Endothelial cell of umbilical vein (primary cell): Measurements from ENCODE around the gene KRT1. TPM values are rescaled to one million over a fixed set of nuclear protein-coding genes. Genes with fewer than 3 reads are reported as not detected.

Source experiments
- BruUV-seq: library from RNA; stranded (reverse); fragments of 400-500 nt; replicated peaks from 2 replicates; lab custom pipeline; 2021; lab: Mats Ljungman, UMichigan
- CTCF ChIA-PET: fragments of 300-600, 350-600 bp; sonication (Branson Sonifier 250); formaldehyde crosslinking; loops from one replicate; lab custom pipeline; 2021; ENCODE audit warnings: antibody characterized with exemption, inconsistent platforms; lab: Charles Lee
- POLR2A ChIA-PET: fragments of 300-600, 350-600 bp; sonication (Branson Sonifier 250); formaldehyde crosslinking; loops from one replicate; lab custom pipeline; 2021; ENCODE audit warnings: antibody characterized with exemption, inconsistent platforms; lab: Charles Lee
- DNase-seq: peaks from one replicate; pipeline ENCODE4 v3.0.0-alpha.2; 2011; ENCODE audit warnings: low read depth, low spot score
- FAIRE-seq: peaks from 2 replicates; lab custom pipeline; 2011; peaks lifted over from hg19 to GRCh38; lab: Jason Lieb, UNC
- H2AFZ ChIP-seq: 2 replicates; pipeline ENCODE4 v1.6.0; 2012; ENCODE audit warnings: low read depth, low read length, control low read depth, inconsistent platforms
- H3K27ac ChIP-seq: 2 replicates; pipeline ENCODE4 v1.5.1; 2011; ENCODE audit warnings: low read depth, mild to moderate bottlenecking, control low read depth, low read length, moderate library complexity; ENCODE audit not compliant: insufficient read depth
- H3K27me3 ChIP-seq, 2 experiments: 2 replicates each; pipeline versions ENCODE4 v1.6.0 to v1.6.1; 2011; ENCODE audit warnings: low read length in 2 of 2, mixed read lengths in 1 of 2; ENCODE audit not compliant: control insufficient read depth in 2 of 2, insufficient read depth in 2 of 2
- H3K36me3 ChIP-seq, 2 experiments: 2 replicates in 1 of 2; 3 replicates in 1 of 2; pipeline ENCODE4 v1.5.1; 2011; ENCODE audit warnings: low read length in 2 of 2, mild to moderate bottlenecking in 1 of 2, moderate library complexity in 1 of 2; ENCODE audit not compliant: control insufficient read depth in 2 of 2, insufficient read depth in 2 of 2; ENCODE audit errors: extremely low read depth in 1 of 2
- H3K4me1 ChIP-seq: 3 replicates; pipeline ENCODE4 v1.5.1; 2011; ENCODE audit warnings: mild to moderate bottlenecking, low read length; ENCODE audit not compliant: control insufficient read depth, insufficient read depth; ENCODE audit errors: extremely low read depth
- H3K4me2 ChIP-seq: 2 replicates; pipeline ENCODE4 v1.6.1; 2011; ENCODE audit warnings: low read length, control low read depth, mixed read lengths; ENCODE audit not compliant: insufficient read depth
- H3K4me3 ChIP-seq, 3 experiments: fragments of 200-600 bp in 1 of 3; sonication (generic), shearing (Covaris generic) in 1 of 3; replicated peaks in 1 of 3; 2 replicates each; pipeline ENCODE4 v1.5.1; 2011 to 2016; ENCODE audit warnings: control low read depth in 3 of 3, low read length in 3 of 3, mild to moderate bottlenecking in 2 of 3, inconsistent platforms in 1 of 3, low read depth in 1 of 3, moderate library complexity in 1 of 3; ENCODE audit not compliant: insufficient read depth in 1 of 3
- H3K79me2 ChIP-seq: 2 replicates; pipeline ENCODE4 v1.6.0; 2012; ENCODE audit warnings: low read length, inconsistent platforms; ENCODE audit not compliant: control insufficient read depth, insufficient read depth
- H3K9ac ChIP-seq: replicated peaks from 2 replicates; pipeline ENCODE3; 2011; ENCODE audit warnings: low read length, control low read depth; ENCODE audit not compliant: insufficient read depth; ENCODE audit errors: extremely low read depth
- H3K9me1 ChIP-seq: replicated peaks from 3 replicates; pipeline ENCODE4 v1.6.0; 2011; ENCODE audit warnings: mild to moderate bottlenecking, low read length; ENCODE audit not compliant: control insufficient read depth, insufficient read depth; ENCODE audit errors: extremely low read depth
- H3K9me3 ChIP-seq: replicated peaks from 2 replicates; pipeline ENCODE4 v1.5.1; 2012; ENCODE audit warnings: low read length, inconsistent platforms; ENCODE audit not compliant: control insufficient read depth, insufficient read depth
- H4K20me1 ChIP-seq: replicated peaks from 2 replicates; pipeline ENCODE3; 2011; ENCODE audit warnings: mild to moderate bottlenecking, low read length; ENCODE audit not compliant: control insufficient read depth, insufficient read depth; ENCODE audit errors: extremely low read depth
- EZH2 ChIP-seq: IDR thresholded peaks from 2 replicates; pipeline ENCODE4 v1.6.1; 2012; ENCODE audit warnings: borderline replicate concordance, low read depth, mild to moderate bottlenecking, moderate library complexity, low read length, inconsistent platforms; ENCODE audit not compliant: severe bottlenecking
- FOS ChIP-seq: IDR thresholded peaks from 2 replicates; pipeline ENCODE4 v1.6.1; 2011; ENCODE audit warnings: mild to moderate bottlenecking, low read length, moderate library complexity, borderline replicate concordance; ENCODE audit not compliant: insufficient read depth
- GATA2 ChIP-seq: IDR thresholded peaks from 2 replicates; pipeline ENCODE4 v1.7.0; 2011; ENCODE audit warnings: low read depth, mild to moderate bottlenecking, moderate library complexity, mixed read lengths, low read length; ENCODE audit not compliant: insufficient read length, insufficient read depth
- JUN ChIP-seq: IDR thresholded peaks from 2 replicates; pipeline ENCODE4 v1.6.1; 2011; ENCODE audit warnings: borderline replicate concordance, low read depth; ENCODE audit not compliant: insufficient read length, insufficient read depth
- MYC ChIP-seq: IDR thresholded peaks from one replicate; pipeline ENCODE4 v1.6.1; 2011; ENCODE audit warnings: mild to moderate bottlenecking, low read depth, low read length
- POLR2A ChIP-seq: IDR thresholded peaks from 2 replicates; pipeline ENCODE4 v1.6.1; 2012; ENCODE audit warnings: low read depth, mild to moderate bottlenecking, control low read depth, low read length
- POLR2AphosphoS5 ChIP-seq: IDR thresholded peaks from 2 replicates; pipeline ENCODE4 v1.6.1; 2012; ENCODE audit warnings: low read depth, mild to moderate bottlenecking, control low read depth, low read length, moderate library complexity; ENCODE audit not compliant: insufficient read depth
- dilution Hi-C: fragments of 300-500 bp; cut with MboI; formaldehyde crosslinking; loops from one replicate; pipeline ENCODE4 v1.15.0; 2019; ENCODE audit warnings: low sequenced_read_pairs; ENCODE audit not compliant: extremely low pct_ligation_motif_present
- intact Hi-C: fragments of 100-400 bp; cut with micrococcal nuclease; formaldehyde crosslinking; loops from one replicate; pipeline ENCODE4 v1.10.0; 2022
- polyA plus RNA-seq, 4 experiments: library from polyadenylated mRNA; depleted of rRNA in 3 of 4; stranded (reverse) in 3 of 4; unstranded in 1 of 4; fragments of >200 nt; gene quantifications; 2 replicates each; pipeline versions ENCODE4 v1.2.1 to v1.2.3, GENCODE V29; 2011 to 2012; ENCODE audit warnings: missing spikeins in 1 of 4
- total RNA-seq: library from RNA; stranded (reverse); gene quantifications from 2 replicates; pipeline ENCODE4 v1.2.3, GENCODE V29; 2021
- TF ChIP-seq, protein P1 (sequence below), 2 donors: IDR thresholded peaks; 1 replicate in 1 of 2; 2 replicates in 1 of 2; pipeline ENCODE4 v1.5.1; 2011; ENCODE audit warnings: low read length in 2 of 2, mild to moderate bottlenecking in 2 of 2, moderate library complexity in 2 of 2, control low read depth in 1 of 2, inconsistent platforms in 1 of 2, low read depth in 1 of 2; ENCODE audit not compliant: insufficient read depth in 1 of 2; ENCODE audit errors: extremely low read depth in 1 of 2
- TF ChIP-seq, protein P2 (sequence below): IDR thresholded peaks from 2 replicates; pipeline ENCODE4 v1.6.1; 2011; ENCODE audit not compliant: insufficient read depth, insufficient read length

The KRT1 gene
- total and polyA plus RNA-seq, 2 donors (not counting 3 experiments of a cell fraction or from before 2014, with no cell fraction given) = not detected

DNA sequence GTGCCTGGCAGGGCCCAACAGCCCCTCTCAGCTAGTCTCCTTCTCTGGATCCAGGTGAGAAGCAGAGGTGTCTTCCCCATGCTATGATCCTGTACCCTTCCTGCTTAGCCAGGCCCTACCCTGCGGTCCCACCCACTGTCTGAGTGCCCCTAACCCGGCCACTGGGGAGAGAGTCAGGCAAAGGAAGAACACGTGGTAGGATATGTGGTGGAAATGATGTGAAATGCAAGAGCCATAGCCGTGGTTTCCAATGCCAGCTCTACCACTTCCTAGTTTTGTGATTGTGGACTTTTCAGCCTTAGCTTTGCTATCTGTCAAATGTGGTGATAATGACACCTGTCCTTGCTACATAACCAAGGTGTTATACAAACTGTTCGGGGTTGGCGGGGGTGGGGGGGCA, 44.0 kb downstream of the KRT1 start:
- H3K4me2 ChIP-seq = no peak overlapping the region
- ChIA-PET CTCF (no interaction called here), POLR2A (no interaction called here)
- no peaks in the 10 kb centered on the region for H4K20me1 ChIP-seq
- H3K27me3 ChIP-seq = peaks cover 12 to 23% of the 10 kb centered on the region in 2 experiments
- no TSS peak for BruUV-seq
- dilution Hi-C loops = no loop called here
- no peak overlapping the region for H2AFZ ChIP-seq
- no peak overlapping the region for H3K27ac ChIP-seq
- no peaks in the 10 kb centered on the region for H3K36me3 ChIP-seq
- H3K4me3 ChIP-seq = no peak overlapping the region
- no peaks in the 10 kb centered on the region for H3K9me1 ChIP-seq
- no peaks in the 10 kb centered on the region for H3K9me3 ChIP-seq
- intact Hi-C loops = no loop called here
- no peak for FAIRE-seq
- no peaks in the 10 kb centered on the region for H3K79me2 ChIP-seq
- no peak for DNase-seq
- TF ChIP-seq POLR2A = no peak
- TF ChIP-seq, protein P1, sequence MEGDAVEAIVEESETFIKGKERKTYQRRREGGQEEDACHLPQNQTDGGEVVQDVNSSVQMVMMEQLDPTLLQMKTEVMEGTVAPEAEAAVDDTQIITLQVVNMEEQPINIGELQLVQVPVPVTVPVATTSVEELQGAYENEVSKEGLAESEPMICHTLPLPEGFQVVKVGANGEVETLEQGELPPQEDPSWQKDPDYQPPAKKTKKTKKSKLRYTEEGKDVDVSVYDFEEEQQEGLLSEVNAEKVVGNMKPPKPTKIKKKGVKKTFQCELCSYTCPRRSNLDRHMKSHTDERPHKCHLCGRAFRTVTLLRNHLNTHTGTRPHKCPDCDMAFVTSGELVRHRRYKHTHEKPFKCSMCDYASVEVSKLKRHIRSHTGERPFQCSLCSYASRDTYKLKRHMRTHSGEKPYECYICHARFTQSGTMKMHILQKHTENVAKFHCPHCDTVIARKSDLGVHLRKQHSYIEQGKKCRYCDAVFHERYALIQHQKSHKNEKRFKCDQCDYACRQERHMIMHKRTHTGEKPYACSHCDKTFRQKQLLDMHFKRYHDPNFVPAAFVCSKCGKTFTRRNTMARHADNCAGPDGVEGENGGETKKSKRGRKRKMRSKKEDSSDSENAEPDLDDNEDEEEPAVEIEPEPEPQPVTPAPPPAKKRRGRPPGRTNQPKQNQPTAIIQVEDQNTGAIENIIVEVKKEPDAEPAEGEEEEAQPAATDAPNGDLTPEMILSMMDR (IDR thresholded peaks at IDR 0.05; ENCODE audit: extremely low read depth in 1 of 2, insufficient read depth in 1 of 2, low read depth in 1 of 2, low read length in 2 of 2) = no peak
- no peak for TF ChIP-seq GATA2
- no peak for TF ChIP-seq JUN
- TF ChIP-seq POLR2AphosphoS5 = no peak
- no peaks in the 10 kb centered on the region for H3K4me1 ChIP-seq
- no peak overlapping the region for H3K9ac ChIP-seq

DNA sequence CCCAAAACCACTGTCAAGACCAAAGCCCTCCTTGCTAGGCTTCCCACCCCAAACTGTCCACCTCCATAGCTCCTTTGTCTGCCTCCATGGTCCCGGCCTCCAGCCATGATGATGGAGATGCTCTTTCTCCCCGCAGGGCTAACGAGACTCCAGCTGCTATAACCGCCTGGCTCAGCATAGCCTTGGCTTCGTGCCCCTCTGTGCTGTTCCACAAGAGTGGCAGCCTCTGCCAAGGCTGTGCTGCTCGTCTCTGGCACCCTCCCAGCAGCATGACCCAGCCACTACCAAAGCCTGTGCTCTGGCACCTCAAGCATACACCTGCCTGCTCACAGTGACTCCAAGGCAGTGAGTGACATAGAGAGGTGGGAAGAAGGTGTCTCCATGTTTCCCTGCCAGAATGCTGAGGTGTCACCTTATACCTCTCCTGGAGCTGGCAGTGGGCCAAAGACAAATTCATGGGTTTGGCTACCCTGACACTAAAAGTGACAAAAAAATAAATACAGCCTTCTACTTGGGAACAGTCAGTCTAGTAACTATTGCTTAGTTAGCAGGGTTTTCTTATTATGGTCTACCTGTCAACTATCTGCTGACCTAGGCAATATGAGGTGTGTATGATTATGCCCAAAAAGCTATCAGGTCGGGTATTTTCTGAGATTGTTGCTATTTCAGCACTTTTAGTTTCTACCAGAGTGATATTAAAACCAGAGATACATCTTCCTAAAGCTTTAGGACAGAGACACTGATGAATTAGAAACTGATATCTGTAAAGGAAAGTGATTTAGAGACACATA, 45.7 kb downstream of the KRT1 start:
- FAIRE-seq = no peak
- no peaks in the 10 kb centered on the region for H3K79me2 ChIP-seq
- no peaks in the 10 kb centered on the region for H3K36me3 ChIP-seq
- H3K27ac ChIP-seq = no peak overlapping the region
- H3K9ac ChIP-seq = no peak overlapping the region
- H3K4me2 ChIP-seq = no peak overlapping the region
- intact Hi-C loops (no loop called here), dilution Hi-C loops (no loop called here)
- TF ChIP-seq JUN = no peak
- TF ChIP-seq GATA2 = no peak
- TF ChIP-seq MYC = no peak
- TF ChIP-seq, protein P2, sequence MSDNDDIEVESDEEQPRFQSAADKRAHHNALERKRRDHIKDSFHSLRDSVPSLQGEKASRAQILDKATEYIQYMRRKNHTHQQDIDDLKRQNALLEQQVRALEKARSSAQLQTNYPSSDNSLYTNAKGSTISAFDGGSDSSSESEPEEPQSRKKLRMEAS = no peak
- TF ChIP-seq, protein P1 (IDR thresholded peaks at IDR 0.05; ENCODE audit: extremely low read depth in 1 of 2, insufficient read depth in 1 of 2, low read depth in 1 of 2, low read length in 2 of 2) = no peak
- TF ChIP-seq FOS = no peak
- no peak for TF ChIP-seq POLR2A
- TF ChIP-seq EZH2 = no peak
- POLR2A ChIA-PET = no interaction called here
- CTCF ChIA-PET = no interaction called here
- no peaks in the 10 kb centered on the region for H3K4me1 ChIP-seq
- H3K9me1 ChIP-seq = no peaks in the 10 kb centered on the region
- no peak for DNase-seq
- no peaks in the 10 kb centered on the region for H3K9me3 ChIP-seq
- no TSS peak for BruUV-seq
- H2AFZ ChIP-seq = no peak overlapping the region
- H3K4me3 ChIP-seq = no peak overlapping the region
- H3K27me3 ChIP-seq = peaks cover 12 to 14% of the 10 kb centered on the region in 2 experiments
- no peaks in the 10 kb centered on the region for H4K20me1 ChIP-seq
